IMR-90 (cell line): ENCODE measurements around the gene RECQL5. TPM values are rescaled to one million over a fixed set of nuclear protein-coding genes. Genes with fewer than 3 reads are reported as not detected.

Source experiments
- ATAC-seq: fragments of 200-7000 bp; cut with Tn5 transposase; 2 replicates; pipeline ENCODE4 v1.9.1; 2020; ENCODE audit warnings: low read depth, mild to moderate bottlenecking, moderate library complexity
- BruUV-seq: library from RNA; stranded (reverse); fragments of 400-500 nt; replicated peaks from 2 replicates; lab custom pipeline; 2021; lab: Mats Ljungman, UMichigan
- CTCF ChIA-PET: fragments of 300-600 bp; formaldehyde crosslinking; extraction: SDS; loops from one replicate; lab custom pipeline; 2021; ENCODE audit warnings: antibody characterized with exemption; lab: Yijun Ruan, JAX
- POLR2A ChIA-PET: fragments of 300-600 bp; sonication (Branson Sonifier 250); formaldehyde crosslinking; loops from one replicate; lab custom pipeline; 2022; ENCODE audit warnings: antibody characterized with exemption; ENCODE audit not compliant: unreplicated experiment; lab: Charles Lee
- DNase-seq: peaks from one replicate; pipeline ENCODE4 v3.0.0; 2013
- H2AFZ ChIP-seq: replicated peaks from 2 replicates; pipeline ENCODE3; 2013; ENCODE audit warnings: low read length, mild to moderate bottlenecking; ENCODE audit not compliant: poor library complexity
- H2AK5ac ChIP-seq: 2 replicates; pipeline ENCODE4 v1.6.1; 2013; ENCODE audit warnings: low read depth, low read length, inconsistent platforms
- H2AK9ac ChIP-seq: replicated peaks from 2 replicates; pipeline ENCODE3; 2013; ENCODE audit warnings: mild to moderate bottlenecking, low read depth, low read length, moderate library complexity; ENCODE audit not compliant: poor library complexity
- H2BK120ac ChIP-seq: 2 replicates; pipeline ENCODE4 v1.6.1; 2013; ENCODE audit warnings: low read depth, low read length, inconsistent platforms
- H2BK15ac ChIP-seq: 3 replicates; pipeline ENCODE4 v1.6.1; 2013; ENCODE audit warnings: low read depth, low read length, inconsistent platforms
- H2BK20ac ChIP-seq: 2 replicates; pipeline ENCODE4 v1.6.1; 2013; ENCODE audit warnings: low read depth, mild to moderate bottlenecking, inconsistent platforms, low read length, moderate library complexity
- H2BK5ac ChIP-seq: 2 replicates; pipeline ENCODE4 v1.6.1; 2013; ENCODE audit warnings: mild to moderate bottlenecking, low read depth, low read length, inconsistent platforms; ENCODE audit not compliant: poor library complexity, severe bottlenecking
- H3K14ac ChIP-seq: replicated peaks from 2 replicates; pipeline ENCODE4 v1.6.1; 2013; ENCODE audit warnings: low read depth, low read length, inconsistent platforms
- H3K18ac ChIP-seq: 2 replicates; pipeline ENCODE4 v1.6.1; 2013; ENCODE audit warnings: low read depth, low read length, control low read depth
- H3K23ac ChIP-seq: 2 replicates; pipeline ENCODE4 v1.6.1; 2013; ENCODE audit warnings: low read depth, low read length, inconsistent platforms
- H3K27ac ChIP-seq: 2 replicates; pipeline ENCODE4 v1.5.1; 2013; ENCODE audit warnings: mild to moderate bottlenecking, control low read depth, low read length; ENCODE audit not compliant: insufficient read depth
- H3K27me3 ChIP-seq: 2 replicates; pipeline ENCODE4 v1.6.1; 2013; ENCODE audit warnings: low read length; ENCODE audit not compliant: control insufficient read depth, insufficient read depth
- H3K36me3 ChIP-seq: 2 replicates; pipeline ENCODE4 v1.6.1; 2013; ENCODE audit warnings: low read length, mixed read lengths; ENCODE audit not compliant: control insufficient read depth, insufficient read depth
- H3K4ac ChIP-seq: 2 replicates; pipeline ENCODE4 v1.6.1; 2013; ENCODE audit warnings: low read depth, low read length, inconsistent platforms
- H3K4me1 ChIP-seq: 2 replicates; pipeline ENCODE4 v1.6.1; 2013; ENCODE audit warnings: low read length, mixed read lengths; ENCODE audit not compliant: control insufficient read depth, insufficient read depth
- H3K4me2 ChIP-seq: 2 replicates; pipeline ENCODE4 v1.6.1; 2013; ENCODE audit warnings: low read depth, mild to moderate bottlenecking, control low read depth, low read length, moderate library complexity
- H3K4me3 ChIP-seq: 2 replicates; pipeline ENCODE4 v1.5.1; 2013; ENCODE audit warnings: low read depth, mild to moderate bottlenecking, control low read depth, low read length, moderate library complexity; ENCODE audit not compliant: insufficient read depth
- H3K56ac ChIP-seq: 2 replicates; pipeline ENCODE4 v1.6.1; 2013; ENCODE audit warnings: low read length, inconsistent platforms; ENCODE audit not compliant: insufficient read depth; ENCODE audit errors: extremely low read depth
- H3K79me1 ChIP-seq, 2 experiments: 2 replicates each; pipeline ENCODE4 v1.6.1; 2013; ENCODE audit warnings: low read length in 2 of 2, inconsistent platforms in 1 of 2, low read depth in 1 of 2
- H3K9ac ChIP-seq: 2 replicates; pipeline ENCODE4 v1.6.1; 2013; ENCODE audit warnings: low read depth, low read length, control low read depth
- H3K9me1 ChIP-seq: 2 replicates; pipeline ENCODE4 v1.6.1; 2013; ENCODE audit warnings: low read length, inconsistent platforms; ENCODE audit not compliant: insufficient read depth
- H3K9me3 ChIP-seq: 2 replicates; pipeline ENCODE4 v1.6.1; 2013; ENCODE audit warnings: low read length; ENCODE audit not compliant: control insufficient read depth, insufficient read depth
- H4K20me1 ChIP-seq: 2 replicates; pipeline ENCODE4 v1.6.1; 2013; ENCODE audit warnings: low read length, inconsistent platforms; ENCODE audit not compliant: insufficient read depth
- H4K5ac ChIP-seq: 2 replicates; pipeline ENCODE4 v1.6.1; 2013; ENCODE audit warnings: mild to moderate bottlenecking, low read depth, low read length, control low read depth
- H4K8ac ChIP-seq, 2 experiments: 2 replicates each; pipeline ENCODE4 v1.6.1; 2013; ENCODE audit warnings: low read depth in 2 of 2, low read length in 2 of 2, control low read depth in 1 of 2, inconsistent platforms in 1 of 2
- H4K91ac ChIP-seq: 2 replicates; pipeline ENCODE4 v1.6.1; 2013; ENCODE audit warnings: low read depth, low read length, inconsistent platforms; ENCODE audit not compliant: insufficient read depth
- BHLHE40 ChIP-seq: fragments of 150-350 bp; IDR thresholded peaks from 2 replicates; pipeline ENCODE4 v1.6.1; 2016; ENCODE audit warnings: mild to moderate bottlenecking, low read depth, low read length
- CEBPB ChIP-seq: IDR thresholded peaks from 2 replicates; pipeline ENCODE4 v1.6.1; 2012; ENCODE audit warnings: low read depth, low read length, improper control_type of control experiment
- CHD1 ChIP-seq: IDR thresholded peaks from 2 replicates; pipeline ENCODE4 v1.6.1; 2012; ENCODE audit warnings: low read depth, low read length, improper control_type of control experiment
- CTCF ChIP-seq: conservative IDR thresholded peaks from 2 replicates; pipeline ENCODE4 v1.5.1; 2012; ENCODE audit warnings: mild to moderate bottlenecking, low read depth, low read length, improper control_type of control experiment
- ELK1 ChIP-seq: fragments of 150-350 bp; IDR thresholded peaks from 2 replicates; pipeline ENCODE4 v1.6.1; 2016; ENCODE audit warnings: low read depth, mild to moderate bottlenecking, low read length, moderate library complexity, borderline replicate concordance
- FOS ChIP-seq: fragments of 150-350 bp; IDR thresholded peaks from 2 replicates; pipeline ENCODE4 v1.6.1; 2016; ENCODE audit warnings: low read depth, low read length
- MAFK ChIP-seq: IDR thresholded peaks from 2 replicates; pipeline ENCODE4 v1.6.1; 2012; ENCODE audit warnings: low read depth, low read length, improper control_type of control experiment
- MAZ ChIP-seq: IDR thresholded peaks from 2 replicates; pipeline ENCODE4 v1.6.1; 2012; ENCODE audit warnings: low read depth, mild to moderate bottlenecking, low read length, improper control_type of control experiment, moderate library complexity, borderline replicate concordance
- MXI1 ChIP-seq: IDR thresholded peaks from 2 replicates; pipeline ENCODE4 v1.6.1; 2012; ENCODE audit warnings: low read depth, mild to moderate bottlenecking, low read length, moderate library complexity, borderline replicate concordance
- NFE2L2 ChIP-seq: fragments of 150-350 bp; IDR thresholded peaks from 2 replicates; pipeline ENCODE4 v1.6.1; 2016; ENCODE audit warnings: low read depth, mild to moderate bottlenecking, low read length
- POLR2A ChIP-seq: IDR thresholded peaks from 2 replicates; pipeline ENCODE4 v1.6.1; 2012; ENCODE audit warnings: mild to moderate bottlenecking, low read depth, low read length
- RCOR1 ChIP-seq: IDR thresholded peaks from 2 replicates; pipeline ENCODE4 v1.6.1; 2012; ENCODE audit warnings: mild to moderate bottlenecking, low read length, improper control_type of control experiment; ENCODE audit not compliant: insufficient replicate concordance
- RFX5 ChIP-seq: IDR thresholded peaks from 2 replicates; pipeline ENCODE4 v1.8.0; 2012; ENCODE audit warnings: low read depth, mild to moderate bottlenecking, low read length, moderate library complexity
- SMC3 ChIP-seq: fragments of 150-350 bp; IDR thresholded peaks from 2 replicates; pipeline ENCODE4 v1.6.1; 2016; ENCODE audit warnings: low read depth, mild to moderate bottlenecking, antibody characterized with exemption, low read length, moderate library complexity
- USF2 ChIP-seq: fragments of 150-350 bp; IDR thresholded peaks from 2 replicates; pipeline ENCODE4 v1.6.1; 2017; ENCODE audit warnings: mild to moderate bottlenecking, antibody characterized with exemption, low read length, low read depth
- WGBS, 2 experiments: methylation state at CpG; one replicate each; pipeline versions ENCODE4 v1.1.5 to v1.1.7; 2013; ENCODE audit warnings: missing lambda C conversion rate in 2 of 2; ENCODE audit not compliant: insufficient read length in 1 of 2; ENCODE audit errors: extremely low coverage in 2 of 2; 5-methylcytosine and 5-hydroxymethylcytosine counted together
- dilution Hi-C: fragments of 300-500 bp; cut with HindIII; formaldehyde crosslinking; loops from one replicate; pipeline ENCODE4 v1.14.3; 2018; ENCODE audit warnings: low sequenced_read_pairs; ENCODE audit not compliant: unreplicated experiment
- in situ Hi-C: fragments of 300-500 bp; cut with MboI; formaldehyde crosslinking; loops from 3 replicates; pipeline ENCODE4 v1.14.3; 2019; ENCODE audit warnings: low sequenced_read_pairs, inconsistent platforms, mixed read lengths
- intact Hi-C: fragments of 100-400 bp; cut with micrococcal nuclease; formaldehyde crosslinking; loops from 2 replicates; pipeline ENCODE4 v1.10.0; 2022
- polyA plus RNA-seq, 3 experiments: library from polyadenylated mRNA; depleted of rRNA; stranded (reverse); fragments of >200 nt; gene quantifications; 2 replicates each; pipeline ENCODE4 v1.2.3, GENCODE V29; 2012; ENCODE audit warnings: low replicate concordance in 1 of 3
- total RNA-seq: library from RNA; depleted of rRNA; stranded (reverse); fragments of >200 nt; gene quantifications from 2 replicates; pipeline ENCODE4 v1.2.3, GENCODE V29; 2012

The RECQL5 gene
- total and polyA plus RNA-seq, 2 of the 4 experiments (the other 2 are of a cell fraction) = 7.3 to 23.7 TPM

- H3K4me3 ChIP-seq = peak overlapping the region; percentile 79; the same call in 1 of the 2 replicates
- no TSS peak for BruUV-seq
- no peak overlapping the region for H3K4ac ChIP-seq
- no peak for TF ChIP-seq ELK1
- no peak for TF ChIP-seq FOS
- no peak for TF ChIP-seq RCOR1
- TF ChIP-seq CEBPB = no peak
- TF ChIP-seq MXI1 = no peak
- no peak for TF ChIP-seq BHLHE40
- TF ChIP-seq POLR2A = no peak
- TF ChIP-seq USF2 = no peak
- no peak for TF ChIP-seq NFE2L2
- no peak for TF ChIP-seq CTCF
- no peak for TF ChIP-seq RFX5
- TF ChIP-seq CHD1 = no peak
- no peak for TF ChIP-seq MAZ
- no peak for TF ChIP-seq MAFK
- TF ChIP-seq SMC3 = no peak
- no peak overlapping the region for H3K27ac ChIP-seq
- no peaks in the 10 kb centered on the region for H3K9me3 ChIP-seq
- no peak for DNase-seq
- H4K20me1 ChIP-seq = peaks cover 10% of the 10 kb centered on the region; the same call in 1 of the 2 replicates
- H2BK15ac ChIP-seq = no peak overlapping the region
- H2AK9ac ChIP-seq = no peak overlapping the region
- ChIA-PET POLR2A (no interaction called here), CTCF (no interaction called here)
- H3K14ac ChIP-seq = no peak overlapping the region
- no peak overlapping the region for H3K18ac ChIP-seq
- H2BK120ac ChIP-seq = no peak overlapping the region
- peaks cover 5% of the 10 kb centered on the region for H3K4me1 ChIP-seq
- in situ Hi-C loops (no loop called here), dilution Hi-C loops (no loop called here), intact Hi-C loops (no loop called here)
- peaks cover 34 to 59% of the 10 kb centered on the region in 2 experiments for H3K79me1 ChIP-seq
- H3K4me2 ChIP-seq = peak overlapping the region; percentile 95; the same call in 1 of the 2 replicates
- no peak overlapping the region for H3K56ac ChIP-seq
- H2AFZ ChIP-seq = no peak overlapping the region
- H3K9ac ChIP-seq = no peak overlapping the region
- H3K36me3 ChIP-seq = peaks cover 24% of the 10 kb centered on the region
- no peaks in the 10 kb centered on the region for H3K27me3 ChIP-seq
- 0 out of 2 replicates have a peak, but pooled peaks cover 3% of the 10 kb centered on the region for H3K9me1 ChIP-seq
- H4K8ac ChIP-seq = no peak overlapping the region
- H4K91ac ChIP-seq = no peak overlapping the region
- no peak overlapping the region for H2BK20ac ChIP-seq
- H2BK5ac ChIP-seq = no peak overlapping the region
- no CpG with 5 or more reads among the region's 4 CpGs for WGBS, 2 experiments
- no peak overlapping the region for H4K5ac ChIP-seq
- no peak overlapping the region for H3K23ac ChIP-seq
- H2AK5ac ChIP-seq = no peak overlapping the region
- no peak for ATAC-seq
Observed at GRCh38 chr17:75668489-75668888, 1.5 kb upstream of the RECQL5 start.
